HepG2 (cell line): ENCODE results near the gene HELZ. TPM values are rescaled to one million over a fixed set of nuclear protein-coding genes. Genes with fewer than 3 reads are reported as not detected.

Experiments used
- ARHGAP35 ChIP-seq: sonication (generic); formaldehyde crosslinking; IDR thresholded peaks from 2 replicates; pipeline ENCODE4 v1.9.0; 2022; ENCODE audit warnings: mild to moderate bottlenecking, inconsistent platforms, moderate library complexity, missing genetic modification reagents, borderline replicate concordance
- ATAD3A ChIP-seq: sonication (generic); formaldehyde crosslinking; IDR thresholded peaks from 2 replicates; pipeline ENCODE4 v1.4.0; 2020; ENCODE audit warnings: missing genetic modification reagents
- ATF4 ChIP-seq, 2 experiments: fragments of 450-650 bp in 1 of 2; sonication (generic) in 1 of 2; formaldehyde crosslinking; IDR thresholded peaks; 2 replicates each; pipeline versions ENCODE4 v1.5.0 to v1.8.0; 2020 to 2022; ENCODE audit warnings: mild to moderate bottlenecking in 1 of 2, missing genetic modification reagents in 1 of 2
- ATF7-NPFF ChIP-seq: sonication (generic); formaldehyde crosslinking; IDR thresholded peaks from 2 replicates; pipeline ENCODE4 v1.8.1; 2023; ENCODE audit warnings: mild to moderate bottlenecking, low read depth, missing genetic modification reagents, moderate library complexity
- BHLHE40 ChIP-seq: IDR thresholded peaks from 2 replicates; pipeline ENCODE4 v1.6.1; 2011; ENCODE audit warnings: low read length, improper control_type of control experiment
- CAMTA2 ChIP-seq: sonication (generic); formaldehyde crosslinking; IDR thresholded peaks from 2 replicates; pipeline ENCODE4 v1.4.0; 2020; ENCODE audit warnings: mild to moderate bottlenecking, missing genetic modification reagents, borderline replicate concordance
- CENPBD1 ChIP-seq: sonication (generic); formaldehyde crosslinking; IDR thresholded peaks from 2 replicates; pipeline ENCODE4 v1.8.0; 2022; ENCODE audit warnings: missing genetic modification reagents, low read depth, mild to moderate bottlenecking, borderline replicate concordance
- CREBL2 ChIP-seq: sonication (generic); formaldehyde crosslinking; IDR thresholded peaks from 2 replicates; pipeline ENCODE4 v1.8.1; 2023; ENCODE audit warnings: missing genetic modification reagents, mild to moderate bottlenecking, borderline replicate concordance
- FOXM1 ChIP-seq: sonication (generic); formaldehyde crosslinking; IDR thresholded peaks from 2 replicates; pipeline ENCODE4 v1.5.0; 2020; ENCODE audit warnings: missing genetic modification reagents
- KDM2A ChIP-seq: sonication (generic); formaldehyde crosslinking; IDR thresholded peaks from 2 replicates; pipeline ENCODE4 v1.4.0; 2020; ENCODE audit warnings: low read depth, missing genetic modification reagents, borderline replicate concordance
- MIXL1 ChIP-seq: IDR thresholded peaks from 2 replicates; pipeline ENCODE4 v1.6.1; 2016
- NCOA5 ChIP-seq: sonication (generic); formaldehyde crosslinking; IDR thresholded peaks from 2 replicates; pipeline ENCODE4 v1.4.0; 2020; ENCODE audit warnings: missing genetic modification reagents
- NFE2L1 ChIP-seq: sonication (generic); formaldehyde crosslinking; IDR thresholded peaks from 2 replicates; pipeline ENCODE4 v1.4.0; 2020; ENCODE audit warnings: missing genetic modification reagents, mild to moderate bottlenecking, borderline replicate concordance
- POLR2G ChIP-seq: fragments of 200-400 bp; formaldehyde crosslinking; IDR thresholded peaks from 2 replicates; pipeline ENCODE4 v1.6.1; 2018; ENCODE audit warnings: mild to moderate bottlenecking, low read depth, low read length, moderate library complexity
- RORA ChIP-seq: sonication (generic); formaldehyde crosslinking; IDR thresholded peaks from 2 replicates; pipeline ENCODE4 v1.5.0; 2020; ENCODE audit warnings: mild to moderate bottlenecking, missing genetic modification reagents, moderate library complexity
- TARDBP ChIP-seq: sonication (generic); formaldehyde crosslinking; IDR thresholded peaks from 2 replicates; pipeline ENCODE4 v1.8.0; 2022; ENCODE audit warnings: mild to moderate bottlenecking, missing genetic modification reagents
- TBP ChIP-seq: sonication (generic); formaldehyde crosslinking; IDR thresholded peaks from 2 replicates; pipeline ENCODE4 v1.5.0; 2020; ENCODE audit warnings: missing genetic modification reagents
- TFDP1 ChIP-seq: IDR thresholded peaks from 2 replicates; pipeline ENCODE4 v1.6.1; 2016; ENCODE audit warnings: missing compliant biosample characterization, missing genetic modification reagents, borderline replicate concordance
- TRAFD1 ChIP-seq: sonication (generic); formaldehyde crosslinking; IDR thresholded peaks from 2 replicates; pipeline ENCODE4 v1.5.1; 2020; ENCODE audit warnings: missing genetic modification reagents, mild to moderate bottlenecking, borderline replicate concordance
- U2AF2 ChIP-seq: fragments of 200-400 bp; formaldehyde crosslinking; IDR thresholded peaks from 2 replicates; pipeline ENCODE4 v1.6.1; 2017; ENCODE audit warnings: low read depth, mild to moderate bottlenecking, low read length
- ZFAT ChIP-seq: sonication (generic); formaldehyde crosslinking; conservative IDR thresholded peaks from 2 replicates; pipeline ENCODE4 v1.8.1; 2023; ENCODE audit warnings: missing genetic modification reagents, inconsistent platforms
- ZFP36L2 ChIP-seq: sonication (generic); formaldehyde crosslinking; IDR thresholded peaks from 2 replicates; pipeline ENCODE4 v1.4.0; 2020; ENCODE audit warnings: missing genetic modification reagents
- ZFP90 ChIP-seq: sonication (generic); formaldehyde crosslinking; IDR thresholded peaks from 2 replicates; pipeline ENCODE4 v1.8.0; 2022; ENCODE audit warnings: missing genetic modification reagents, mild to moderate bottlenecking, inconsistent platforms, borderline replicate concordance
- ZNF33A ChIP-seq: sonication (generic); formaldehyde crosslinking; IDR thresholded peaks from 2 replicates; pipeline ENCODE4 v1.5.1; 2020; ENCODE audit warnings: missing genetic modification reagents, mild to moderate bottlenecking, moderate library complexity, borderline replicate concordance
- ZNF670 ChIP-seq: sonication (generic); formaldehyde crosslinking; IDR thresholded peaks from 2 replicates; pipeline ENCODE4 v1.8.0; 2022; ENCODE audit warnings: mild to moderate bottlenecking, missing genetic modification reagents, borderline replicate concordance
- ZNF777 ChIP-seq: sonication (generic); formaldehyde crosslinking; IDR thresholded peaks from 2 replicates; pipeline ENCODE4 v1.4.0; 2020; ENCODE audit warnings: missing genetic modification reagents
- polyA plus RNA-seq, 8 experiments: library from polyadenylated mRNA; depleted of rRNA in 3 of 8; stranded (reverse) in 7 of 8; unstranded in 1 of 8; fragments of >200 nt; fragmentation: Illumina TruSeq in 4 of 8; extraction: Trizol in 4 of 8; gene quantifications; 2 replicates each; pipeline versions ENCODE4 v1.2.1 to v1.2.3, GENCODE V29; 2011 to 2016; ENCODE audit warnings: low read depth in 4 of 8, missing spikeins in 1 of 8, mixed read lengths in 1 of 8; ENCODE audit not compliant: insufficient read depth in 1 of 8
- total RNA-seq, 5 experiments: library from RNA; depleted of rRNA; stranded (reverse); fragments of >200 nt; fragmentation: Illumina TruSeq; extraction: Trizol; gene quantifications; 2 replicates each; pipeline ENCODE4 v1.2.3, GENCODE V29; 2016; ENCODE audit warnings: low read depth in 1 of 5

HELZ gene
- total and polyA plus RNA-seq, 2 of the 13 experiments (the other 11 are each of a cell fraction or from before 2014, with no cell fraction given) = 35.3 to 52.4 TPM

GRCh38 chr17:67293251-67294203 is 48.5 kb upstream of the HELZ start (continued):
- TF ChIP-seq ZFAT (no peak), NCOA5 (CRISPR knock-in tag) (no peak), TBP (CRISPR knock-in tag) (no peak), ZNF777 (no peak), TFDP1 (CRISPR knock-in tag) (no peak), ATF7-NPFF (CRISPR knock-in tag) (0 out of 2 replicates have a peak, but pooled peaks have one; percentile 21), CAMTA2 (CRISPR knock-in tag) (no peak), ZFP90 (CRISPR knock-in tag) (no peak), NFE2L1 (CRISPR knock-in tag) (no peak), CENPBD1 (CRISPR knock-in tag) (no peak), ZNF33A (CRISPR knock-in tag) (no peak), ARHGAP35 (CRISPR knock-in tag) (no peak; the same call in 1 of the 2 replicates), RORA (CRISPR knock-in tag) (no peak), TARDBP (CRISPR knock-in tag) (no peak), U2AF2 (no peak), CREBL2 (CRISPR knock-in tag) (no peak), POLR2G (no peak), BHLHE40 (no peak), ZNF670 (CRISPR knock-in tag) (no peak), ZFP36L2 (CRISPR knock-in tag) (no peak), MIXL1 (peak; percentile 52; the same call in 1 of the 2 replicates), FOXM1 (CRISPR knock-in tag) (no peak), ATAD3A (CRISPR knock-in tag) (no peak), TRAFD1 (CRISPR knock-in tag) (no peak), ATF4 (CRISPR knock-in tag; IDR thresholded peaks at IDR 0.05) (no peak), KDM2A (peak; percentile 85)
